Measurements from ENCODE around the gene KRTAP4-7.
"Not testable (repeated sequence)": the region's sequence is repeated elsewhere in the genome, so short reads cannot be mapped to it uniquely, and the experiment has no call there.

KRTAP4-7 gene

DNA sequence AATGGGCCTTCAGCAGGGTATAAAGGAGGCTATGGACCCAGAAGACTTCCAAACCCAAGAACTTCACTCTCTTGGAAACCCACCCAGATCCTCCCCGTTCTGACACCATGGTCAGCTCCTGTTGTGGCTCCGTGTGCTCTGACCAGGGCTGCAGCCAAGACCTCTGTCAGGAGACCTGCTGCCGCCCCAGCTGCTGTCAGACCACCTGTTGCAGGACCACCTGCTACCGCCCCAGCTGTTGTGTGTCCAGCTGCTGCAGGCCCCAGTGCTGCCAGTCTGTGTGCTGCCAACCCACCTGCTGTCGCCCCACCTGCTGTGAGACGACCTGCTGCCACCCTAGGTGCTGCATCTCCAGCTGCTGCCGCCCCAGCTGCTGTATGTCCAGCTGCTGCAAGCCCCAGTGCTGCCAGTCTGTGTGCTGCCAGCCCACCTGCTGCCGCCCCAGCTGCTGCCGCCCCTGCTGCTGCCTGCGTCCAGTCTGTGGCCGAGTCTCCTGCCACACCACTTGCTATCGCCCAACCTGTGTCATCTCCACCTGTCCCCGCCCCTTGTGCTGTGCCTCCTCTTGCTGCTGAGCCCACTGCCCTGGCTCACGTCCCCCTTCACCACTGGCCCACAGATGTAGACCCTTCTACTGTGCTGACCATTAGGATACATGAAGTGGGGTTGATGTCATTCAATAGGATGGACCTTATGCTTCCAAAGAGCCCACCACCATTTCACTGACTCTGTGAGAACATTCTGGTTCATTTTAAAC, at the start of gene KRTAP4-7:
TSS of gene KRTAP4-7 (plus strand) at position 51 of the 757 bp plus-strand sequence. CDS start at position 108, 57 bp downstream.
- DNase-seq = not testable (repeated sequence)

DNA sequence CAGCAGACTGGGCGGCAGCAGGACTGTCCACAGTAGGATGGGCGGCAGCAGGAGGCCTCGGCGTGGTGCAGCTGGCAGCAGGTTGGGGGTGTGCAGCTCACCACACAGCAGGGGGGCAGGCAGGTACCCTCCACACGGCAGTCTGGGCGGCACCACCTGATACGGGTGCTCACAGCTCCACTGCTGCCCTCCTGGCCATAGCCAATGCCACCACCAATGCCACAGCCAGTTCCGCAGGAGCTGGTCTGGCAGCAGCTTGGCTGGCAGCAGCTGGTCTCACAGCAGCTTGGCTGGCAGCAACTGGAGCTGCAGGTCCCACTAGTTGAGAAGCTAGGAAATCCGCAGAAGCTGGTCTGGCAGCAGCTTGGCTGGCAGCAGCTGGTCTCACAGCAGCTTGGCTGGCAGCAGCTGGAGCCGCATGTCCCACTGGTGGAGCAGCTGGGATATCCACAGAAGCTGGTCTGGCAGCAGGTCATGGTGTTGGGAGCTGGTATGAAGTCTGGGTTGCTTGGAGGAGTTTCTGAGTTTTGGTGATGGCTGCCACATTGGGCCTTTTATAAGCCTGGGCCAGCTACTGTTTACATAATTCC, 49.5 kb upstream of the KRTAP4-7 start, which contains the start of gene KRTAP1-3:
TSS of gene KRTAP1-3 (minus strand) at position 529 of the 590 bp plus-strand sequence. CDS start at position 476, 53 bp downstream.
- DNase-seq = not testable (repeated sequence)

DNA sequence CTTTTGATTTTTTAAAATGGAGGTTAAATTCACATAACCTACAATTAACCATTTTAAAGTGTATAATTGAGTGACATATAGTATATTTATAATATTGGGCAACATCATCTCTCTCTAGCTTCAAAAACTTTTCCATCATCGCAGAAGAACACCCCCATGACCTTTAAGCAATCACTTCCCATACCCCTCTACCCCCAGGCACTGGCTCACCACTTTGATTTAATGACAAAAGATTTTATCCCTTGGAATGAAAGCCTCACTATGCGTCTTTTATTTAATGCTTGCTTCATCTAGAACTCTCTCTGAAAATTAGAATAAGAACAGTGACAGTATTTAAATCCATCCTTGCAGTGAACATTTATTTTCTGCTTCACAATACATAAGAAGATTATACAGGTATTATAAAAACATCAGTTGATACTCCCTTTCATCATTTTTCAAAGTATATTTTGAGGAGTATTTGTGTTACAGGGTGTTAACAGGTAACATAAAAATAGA, 46.0 kb upstream of the KRTAP4-7 start:
- DNase-seq = no peak

DNA sequence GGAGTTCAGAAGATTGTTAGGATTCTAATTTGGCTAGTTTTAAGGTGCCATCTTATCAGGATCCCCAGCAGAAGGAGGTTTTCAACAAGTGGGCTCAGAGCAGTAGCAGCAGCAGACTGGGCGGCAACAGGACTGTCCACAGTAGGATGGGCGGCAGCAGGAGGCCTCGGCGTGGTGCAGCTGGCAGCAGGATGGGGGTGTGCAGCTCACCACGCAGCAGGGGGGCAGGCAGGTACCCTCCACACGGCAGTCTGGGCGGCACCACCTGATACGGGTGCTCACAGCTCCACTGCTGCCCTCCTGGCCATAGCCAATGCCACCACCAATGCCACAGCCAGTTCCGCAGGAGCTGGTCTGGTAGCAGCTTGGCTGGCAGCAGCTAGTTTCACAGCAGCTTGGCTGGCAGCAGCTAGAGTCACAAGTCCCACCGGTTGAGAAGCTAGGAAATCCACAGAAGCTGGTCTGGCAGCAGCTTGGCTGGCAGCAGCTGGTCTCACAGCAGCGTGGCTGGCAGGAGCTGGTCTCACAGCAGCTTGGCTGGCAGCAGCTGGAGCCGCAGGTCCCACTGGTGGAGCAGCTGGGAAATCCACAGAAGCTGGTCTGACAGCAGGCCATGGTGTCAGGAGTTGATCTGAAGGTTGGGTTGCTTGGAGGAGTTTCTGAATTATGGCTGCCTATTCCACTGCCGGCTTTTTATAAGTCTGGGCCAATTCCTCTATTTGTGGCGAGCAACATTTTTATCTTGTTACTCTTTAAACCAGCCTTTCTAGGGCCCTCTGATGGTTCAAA, 43.0 kb upstream of the KRTAP4-7 start, which contains the start of gene KRTAP1-1:
TSS of gene KRTAP1-1 (minus strand) at position 668 of the 789 bp plus-strand sequence. CDS start at position 615, 53 bp downstream.
- not testable (repeated sequence) for DNase-seq

DNA sequence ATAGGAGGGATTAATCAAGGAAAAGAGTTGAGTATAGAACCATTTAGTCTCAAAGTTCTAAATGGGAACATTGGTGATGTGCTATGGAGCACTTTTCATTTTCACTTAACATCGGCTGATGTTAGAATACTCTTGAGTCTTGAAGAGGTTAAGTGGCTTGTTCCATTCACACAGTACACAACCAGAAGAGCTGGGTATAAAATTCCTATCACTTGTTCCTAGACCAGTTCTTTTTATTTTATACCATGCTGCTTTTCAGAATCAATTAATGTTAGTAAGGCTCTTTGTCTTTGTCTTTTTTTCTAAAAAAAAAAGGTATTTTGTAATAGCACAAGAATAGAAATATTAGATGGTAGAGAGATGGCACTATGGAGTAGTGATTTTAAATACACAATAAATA, 41.0 kb upstream of the KRTAP4-7 start:
- DNase-seq = no peak

DNA sequence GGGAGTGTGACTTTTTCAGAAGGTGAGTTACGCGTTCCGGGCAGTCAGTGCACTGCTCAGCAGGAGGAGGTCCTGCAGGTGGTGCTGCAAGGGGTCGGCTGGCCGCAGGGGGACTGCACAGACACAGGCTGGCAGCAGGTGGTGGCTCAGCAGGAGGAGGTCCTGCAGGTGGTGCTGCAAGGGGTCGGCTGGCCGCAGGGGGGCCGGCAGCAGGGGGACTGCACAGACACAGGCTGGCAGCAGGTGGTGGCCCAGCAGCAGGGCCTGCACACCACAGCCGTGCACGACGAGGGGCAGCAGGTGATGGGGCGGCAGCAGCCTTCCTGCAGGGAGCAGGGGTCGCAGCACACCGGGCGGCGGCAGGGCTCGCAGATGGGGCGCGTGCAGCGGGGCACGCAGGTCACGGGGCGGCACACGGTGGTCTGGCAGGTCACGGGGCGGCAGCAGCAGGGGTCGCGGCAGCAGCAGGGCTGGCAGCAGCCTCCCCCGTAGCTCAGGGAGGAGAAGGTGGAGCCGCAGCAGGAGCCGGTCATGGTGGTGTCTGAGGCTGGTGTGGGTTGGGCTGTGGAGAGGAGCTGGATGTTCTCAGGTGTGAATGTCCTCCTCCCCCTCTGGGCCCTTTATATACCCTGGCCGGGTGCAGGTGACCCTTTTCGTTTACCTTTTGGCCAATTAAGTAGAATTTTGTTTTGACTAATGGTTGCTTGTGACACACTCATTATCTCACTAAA, 37.0 kb upstream of the KRTAP4-7 start, which contains the start of gene KRTAP2-1:
TSS of gene KRTAP2-1 (minus strand) at position 582 of the 731 bp plus-strand sequence. CDS start at position 533, 49 bp downstream.
- DNase-seq = not testable (repeated sequence)

DNA sequence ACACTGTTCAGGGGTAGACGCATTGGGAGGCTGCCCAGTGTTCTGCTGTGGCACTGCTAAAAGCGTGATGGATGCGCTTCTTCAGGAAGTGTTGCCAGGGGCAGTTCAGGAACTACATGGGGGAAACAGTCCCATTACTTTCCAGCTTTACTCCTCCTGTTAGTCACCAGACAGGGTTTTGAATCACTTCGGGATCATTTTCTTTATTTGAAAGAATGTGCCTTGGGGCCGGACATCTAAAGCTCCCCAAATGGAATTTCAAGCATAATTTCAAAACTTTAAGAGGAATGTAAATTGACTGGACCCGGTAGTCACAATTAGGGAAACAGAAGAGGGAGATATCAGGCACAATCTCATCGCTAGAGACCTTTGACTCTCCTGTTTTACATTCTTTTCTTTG, 35.5 kb upstream of the KRTAP4-7 start:
- DNase-seq = no peak

DNA sequence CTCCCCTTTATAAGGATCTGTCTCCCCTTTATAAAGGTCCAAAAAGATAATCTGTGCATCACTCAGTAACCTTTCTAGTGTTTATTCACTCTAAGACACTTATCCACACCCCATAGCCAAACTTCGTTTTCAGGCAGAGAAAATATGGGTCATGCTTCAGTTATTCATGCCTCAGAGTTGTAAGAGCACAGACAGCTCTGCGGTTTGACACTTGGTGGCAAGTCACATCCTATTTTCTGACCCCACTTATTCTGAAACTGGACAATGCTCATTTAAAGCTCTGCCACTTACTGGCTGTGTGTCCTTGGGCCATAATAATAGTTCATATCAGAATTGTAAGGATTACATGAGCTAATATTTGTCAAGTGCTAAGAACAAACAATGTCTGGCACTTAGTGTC, 34.8 kb upstream of the KRTAP4-7 start:
- DNase-seq = no peak

DNA sequence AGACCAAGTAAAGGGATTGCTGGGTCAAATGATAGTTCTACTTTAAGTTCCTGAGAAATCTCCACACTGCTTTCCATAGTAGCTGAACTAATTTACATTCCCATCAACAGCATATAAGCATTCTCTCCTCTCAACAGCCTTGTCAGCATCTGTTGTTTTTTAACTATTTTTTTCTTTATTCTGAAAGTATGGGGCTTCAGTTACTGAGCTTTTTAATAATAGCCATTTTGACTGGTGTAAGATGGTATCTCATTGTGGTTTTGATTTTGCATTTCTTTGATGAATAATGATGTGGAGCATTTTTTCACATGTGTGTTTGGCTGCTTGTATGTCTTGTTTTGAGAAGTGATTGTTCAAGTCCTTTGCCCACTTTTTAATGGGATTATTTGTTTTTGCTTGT, 31.4 kb upstream of the KRTAP4-7 start:
- no peak for DNase-seq

DNA sequence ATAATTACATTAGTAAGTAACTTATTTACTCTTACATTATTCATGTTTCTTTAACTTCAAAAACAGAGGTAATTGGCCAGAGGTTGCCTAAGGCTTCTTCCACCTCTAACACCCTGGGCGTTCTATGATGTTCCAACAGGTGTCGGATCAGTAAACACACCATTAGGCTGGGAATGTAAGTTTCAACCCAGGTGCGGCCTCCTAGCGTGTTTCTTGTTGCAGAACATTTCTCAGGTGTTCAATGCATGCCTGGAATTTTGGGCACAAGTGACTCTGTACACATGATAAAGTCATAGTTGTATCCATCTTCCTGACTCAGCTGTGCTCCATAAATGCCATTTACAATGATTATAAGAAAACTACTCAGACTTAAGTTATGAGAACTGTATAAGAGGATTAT, 29.9 kb upstream of the KRTAP4-7 start:
- DNase-seq = no peak

DNA sequence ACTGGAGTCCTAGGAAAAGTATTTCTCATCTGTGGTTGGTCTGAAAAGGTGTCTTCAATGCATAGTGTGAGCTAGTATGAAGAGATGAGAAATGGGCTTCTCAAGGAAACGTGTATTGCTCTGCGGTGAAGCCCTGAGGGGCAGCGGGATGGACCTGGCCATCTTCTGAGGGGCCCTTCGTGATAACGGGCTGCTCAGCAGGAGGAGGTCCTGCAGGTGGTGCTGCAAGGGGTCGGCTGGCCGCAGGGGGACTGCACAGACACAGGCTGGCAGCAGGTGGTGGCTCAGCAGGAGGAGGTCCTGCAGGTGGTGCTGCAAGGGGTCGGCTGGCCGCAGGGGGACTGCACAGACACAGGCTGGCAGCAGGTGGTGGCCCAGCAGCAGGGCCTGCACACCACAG, 29.4 kb upstream of the KRTAP4-7 start:
- not testable (repeated sequence) for DNase-seq

DNA sequence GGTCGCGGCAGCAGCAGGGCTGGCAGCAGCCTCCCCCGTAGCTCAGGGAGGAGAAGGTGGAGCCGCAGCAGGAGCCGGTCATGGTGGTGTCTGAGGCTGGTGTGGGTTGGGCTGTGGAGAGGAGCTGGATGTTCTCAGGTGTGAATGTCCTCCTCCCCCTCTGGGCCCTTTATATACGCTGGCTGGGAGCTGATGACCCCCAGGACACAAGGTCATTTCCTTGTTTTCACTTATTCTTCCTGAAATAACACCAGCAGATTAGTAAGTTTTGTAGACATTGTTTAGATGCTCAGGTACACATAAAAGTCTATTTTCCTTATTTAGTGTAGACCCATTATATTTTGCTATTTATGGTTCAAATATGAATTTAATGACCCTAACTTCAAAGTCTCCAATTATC, 28.8 kb upstream of the KRTAP4-7 start, which contains the start of gene KRTAP2-2:
TSS of gene KRTAP2-2 (minus strand) at position 101 of the 400 bp plus-strand sequence. CDS start at position 82, 19 bp downstream.
- not testable (repeated sequence) for DNase-seq

DNA sequence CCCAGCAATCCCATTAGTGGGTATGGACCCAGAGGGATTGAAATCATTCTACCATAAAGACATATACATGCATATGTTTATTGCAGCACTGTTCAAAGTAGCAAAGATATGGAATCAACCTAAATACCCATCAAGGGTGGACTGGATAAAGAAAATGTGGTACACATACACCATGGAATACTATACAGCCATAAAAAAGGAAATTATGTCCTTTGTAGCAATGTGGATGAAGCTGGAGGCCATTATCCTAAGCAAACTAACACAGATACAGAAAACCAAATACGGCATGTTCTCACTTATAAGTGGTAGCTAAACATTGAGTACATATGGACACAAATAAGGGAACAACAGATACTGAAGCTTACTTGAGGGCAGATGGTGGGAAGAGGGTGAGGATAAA, 26.4 kb upstream of the KRTAP4-7 start:
- DNase-seq = no peak

DNA sequence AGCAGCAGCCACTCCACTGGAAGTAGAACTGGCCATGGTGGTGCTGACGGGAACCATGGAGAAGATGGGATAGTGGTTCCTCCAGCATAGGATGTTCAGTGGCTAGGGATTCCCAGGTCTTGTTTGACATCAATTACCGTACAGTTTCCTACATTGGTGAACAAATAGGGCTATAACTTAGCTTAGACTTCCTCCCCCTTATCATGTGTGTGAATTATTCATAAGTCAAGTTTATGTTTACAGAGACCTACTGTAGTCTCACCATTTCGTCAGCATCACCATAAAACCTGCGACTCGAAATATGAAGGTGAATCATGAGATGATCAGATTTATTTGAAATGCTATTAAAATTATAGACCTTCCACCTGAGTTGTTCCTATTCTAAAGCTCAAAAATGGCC, 25.2 kb upstream of the KRTAP4-7 start:
- no peak for DNase-seq

DNA sequence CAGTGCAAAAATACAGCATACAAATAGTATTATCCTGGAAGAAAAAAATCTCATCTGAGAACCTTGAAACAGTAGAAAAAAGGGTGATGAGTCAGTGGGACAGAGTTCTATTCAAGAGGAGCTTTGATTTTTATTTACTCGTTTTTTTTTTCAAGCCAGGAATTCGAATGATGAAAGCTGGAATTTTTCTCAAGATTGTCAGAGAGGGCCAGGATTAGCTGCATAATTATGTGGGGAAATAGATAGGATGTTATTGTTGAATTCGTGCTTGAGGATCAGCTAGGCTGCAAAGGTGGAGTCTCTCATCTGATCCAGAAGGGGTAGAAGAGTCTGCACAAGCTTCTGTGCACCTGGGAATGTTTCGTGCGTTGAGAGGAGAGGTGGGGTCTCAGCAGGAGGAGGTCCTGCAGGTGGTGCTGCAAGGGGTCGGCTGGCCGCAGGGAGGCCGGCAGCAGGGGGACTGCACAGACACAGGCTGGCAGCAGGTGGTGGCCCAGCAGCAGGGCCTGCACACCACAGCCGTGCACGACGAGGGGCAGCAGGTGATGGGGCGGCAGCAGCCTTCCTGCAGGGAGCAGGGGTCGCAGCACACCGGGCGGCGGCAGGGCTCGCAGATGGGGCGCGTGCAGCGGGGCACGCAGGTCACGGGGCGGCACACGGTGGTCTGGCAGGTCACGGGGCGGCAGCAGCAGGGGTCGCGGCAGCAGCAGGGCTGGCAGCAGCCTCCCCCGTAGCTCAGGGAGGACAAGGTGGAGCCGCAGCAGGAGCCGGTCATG, 24.5 kb upstream of the KRTAP4-7 start:
- not testable (repeated sequence) for DNase-seq

DNA sequence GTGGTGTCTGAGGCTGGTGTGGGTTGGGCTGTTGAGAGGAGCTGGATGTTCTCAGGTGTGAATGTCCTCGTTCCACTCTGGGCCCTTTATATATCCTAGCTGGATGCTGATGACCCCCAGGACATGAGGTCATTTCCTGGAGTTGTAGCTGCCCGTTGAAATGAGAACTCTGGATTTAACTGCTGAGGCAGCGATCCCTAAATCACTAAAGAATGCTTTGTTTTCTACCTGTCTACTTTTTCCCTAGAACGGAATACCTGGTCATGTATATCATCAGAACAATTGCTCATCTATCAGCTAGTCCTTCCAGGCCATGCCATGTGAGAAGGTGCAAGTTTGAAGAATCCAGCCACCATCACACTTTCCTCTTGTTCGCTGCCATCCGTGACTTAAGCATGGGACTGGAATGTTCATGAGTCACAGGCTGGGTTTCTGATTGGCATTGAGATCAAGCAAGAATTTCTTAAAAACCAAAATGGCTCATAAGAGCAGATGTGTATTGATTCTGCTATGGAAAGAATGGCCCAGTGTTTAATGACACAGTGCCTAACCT, 23.8 kb upstream of the KRTAP4-7 start, which contains the start of gene KRTAP2-3:
TSS of gene KRTAP2-3 (minus strand) at position 63 of the 553 bp plus-strand sequence. CDS start 64 bp downstream, outside the sequence.
- no peak for DNase-seq

DNA sequence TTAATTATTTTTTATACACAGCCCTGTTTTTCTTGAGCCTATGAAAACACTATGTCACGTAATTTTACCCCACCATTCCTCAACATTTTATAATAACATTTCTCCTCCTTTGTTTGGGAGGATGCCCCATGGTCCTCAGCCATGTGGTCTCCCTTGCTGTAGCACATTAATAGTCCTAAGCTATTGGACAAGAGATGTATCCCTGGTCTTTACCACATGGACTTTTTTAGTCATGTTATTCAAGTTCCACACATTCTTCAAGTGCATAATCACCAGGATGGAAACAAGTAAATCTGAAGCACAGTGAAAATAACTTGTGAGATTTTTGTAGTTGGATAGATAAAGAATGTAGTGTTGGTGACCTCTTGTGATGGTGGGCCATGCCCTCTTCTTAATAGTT, 22.0 kb upstream of the KRTAP4-7 start:
- no peak for DNase-seq

DNA sequence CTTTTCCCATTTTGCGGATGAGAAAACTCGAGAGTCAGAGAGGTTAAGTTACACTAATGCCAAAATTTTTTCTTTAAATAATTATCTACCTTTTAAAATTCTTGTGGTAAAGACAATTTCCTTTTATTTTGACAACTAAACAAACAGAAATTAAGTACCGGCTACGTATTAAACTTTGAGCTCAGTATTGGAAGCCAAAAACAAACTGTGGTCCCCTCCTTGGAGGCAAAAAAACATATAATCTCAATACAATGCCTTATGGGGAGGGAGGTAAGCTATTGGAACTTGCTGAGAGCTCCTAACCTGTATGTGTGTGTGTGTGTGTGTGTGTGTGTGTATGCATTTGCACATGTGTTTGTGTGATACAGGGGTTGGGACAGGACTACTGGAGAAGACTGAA, 20.5 kb upstream of the KRTAP4-7 start:
- DNase-seq = no peak

DNA sequence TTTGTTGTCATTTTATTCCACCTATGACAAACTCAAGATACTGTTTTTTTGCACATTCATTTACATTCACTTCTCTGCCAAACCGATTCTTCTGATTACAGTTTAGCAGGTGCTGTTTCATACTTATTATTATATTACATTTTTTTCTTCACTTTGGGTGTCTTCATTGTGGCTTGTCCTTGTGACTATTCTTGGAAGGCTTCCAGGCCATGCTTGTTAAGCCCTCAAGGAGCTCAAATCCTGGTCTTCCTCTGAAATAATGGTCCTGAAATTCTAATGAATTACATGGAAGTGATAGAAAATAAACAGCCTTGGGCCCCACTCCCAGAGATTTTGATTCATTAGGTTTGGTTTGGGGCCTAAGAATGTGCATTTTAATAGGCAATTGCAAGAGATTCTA, 19.6 kb upstream of the KRTAP4-7 start:
- DNase-seq = no peak

DNA sequence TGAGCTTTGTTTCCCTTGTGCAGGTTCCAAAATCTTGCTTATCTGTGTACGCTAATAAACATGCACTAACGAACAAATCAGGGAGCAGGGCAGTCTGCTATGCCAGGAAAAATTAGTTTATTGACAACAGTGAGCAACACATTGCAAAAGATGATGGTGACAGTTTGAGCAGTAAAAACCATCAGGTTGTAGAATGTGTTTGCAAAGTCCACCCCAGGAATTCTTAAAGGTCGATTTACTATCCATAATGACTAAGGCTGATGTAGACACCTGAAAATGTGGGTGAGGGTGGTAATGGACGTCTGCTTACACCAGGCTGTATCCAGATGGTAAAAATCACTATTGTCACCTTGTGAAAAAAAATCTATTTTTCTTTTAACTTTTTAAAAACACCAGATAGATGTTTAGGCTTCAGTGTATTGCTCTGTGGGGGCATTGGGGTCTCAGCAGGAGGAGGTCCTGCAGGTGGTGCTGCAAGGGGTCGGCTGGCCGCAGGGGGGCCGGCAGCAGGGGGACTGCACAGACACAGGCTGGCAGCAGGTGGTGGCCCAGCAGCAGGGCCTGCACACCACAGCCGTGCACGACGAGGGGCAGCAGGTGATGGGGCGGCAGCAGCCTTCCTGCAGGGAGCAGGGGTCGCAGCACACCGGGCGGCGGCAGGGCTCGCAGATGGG, 18.8 kb upstream of the KRTAP4-7 start:
- DNase-seq = not testable (repeated sequence)
